Adrenal gland (tissue), 12 donors: ENCODE data around the gene CIBAR2. TPM values are rescaled to one million over a fixed set of nuclear protein-coding genes. Genes with fewer than 3 reads are reported as not detected.
A peak's percentile ranks its signal among the peaks of the same experiment; 100 is the strongest.

ENCODE experiments used
- DNase-seq, 7 donors: peaks; one replicate each; pipeline ENCODE4 v3.0.0-alpha.2; 2019 to 2020
- H3K27ac ChIP-seq, 5 donors: fragments of 200-600 bp; sonication (generic) in 4 of 5; 1 replicate in 3 of 5; 2 replicates in 2 of 5; pipeline versions ENCODE4 v1.5.1 to v1.8.0; 2016 to 2020; ENCODE audit warnings: mild to moderate bottlenecking in 1 of 5
- H3K27me3 ChIP-seq: fragments of 200-600 bp; 2 replicates; pipeline ENCODE4 v1.8.0; 2021
- H3K36me3 ChIP-seq, 2 donors: fragments of 200-600 bp; replicated peaks in 1 of 2; 1 replicate in 1 of 2; 2 replicates in 1 of 2; pipeline versions ENCODE4 v1.5.1 to v1.8.0; 2018 to 2022
- H3K4me1 ChIP-seq, 2 donors: fragments of 200-600 bp; replicated peaks in 1 of 2; 1 replicate in 1 of 2; 2 replicates in 1 of 2; pipeline versions ENCODE4 v1.5.1 to v1.8.0; 2018 to 2021
- H3K4me3 ChIP-seq, 4 donors: fragments of 200-600 bp; sonication (generic) in 3 of 4; one replicate each; pipeline ENCODE4 v1.5.1; 2016 to 2018
- H3K9me3 ChIP-seq, 3 donors: fragments of 200-600 bp; sonication (generic) in 1 of 3; replicated peaks in 1 of 3; 1 replicate in 2 of 3; 2 replicates in 1 of 3; pipeline versions ENCODE4 v1.5.1 to v1.8.0; 2016 to 2021
- CTCF ChIP-seq, 6 experiments: fragments of 450-650 bp in 4 of 6; fragments of 200-600 bp in 2 of 6; sonication (generic) in 1 of 6; IDR thresholded peaks; 1 replicate in 5 of 6; 2 replicates in 1 of 6; pipeline versions ENCODE4 v1.5.1 to v1.8.0; 2016 to 2021; ENCODE audit warnings: antibody characterized with exemption in 6 of 6, mild to moderate bottlenecking in 2 of 6, moderate library complexity in 1 of 6
- POLR2A ChIP-seq, 2 donors: fragments of 450-650 bp; IDR thresholded peaks; one replicate each; pipeline ENCODE4 v1.6.1; 2017; ENCODE audit warnings: antibody characterized with exemption in 2 of 2, mild to moderate bottlenecking in 2 of 2, moderate library complexity in 1 of 2
- WGBS, 4 donors: extraction: QIAGEN DNeasy Blood & Tissue Kit in 2 of 4; methylation state at CpG; one replicate each; pipeline versions ENCODE4 v1.1.5 to v1.1.7; 2013 to 2017; 5-methylcytosine and 5-hydroxymethylcytosine counted together
- intact Hi-C, 2 donors: fragments of 100-400 bp; cut with DNase I; formaldehyde crosslinking; loops; one replicate each; pipeline versions ENCODE4 v1.14.1 to v1.15.0; 2022 to 2023
- polyA plus RNA-seq, 3 donors: library from polyadenylated mRNA; stranded (reverse); fragments of 200-250 nt in 2 of 3; fragments of 350-450 nt in 1 of 3; fragmentation: Illumina TruSeq in 1 of 3; extraction: RNeasy Lipid Tissue Mini Kit (QIAGEN cat#74804) in 1 of 3; gene quantifications; one replicate each; pipeline ENCODE4 v1.2.3, GENCODE V29; 2013 to 2014
- total RNA-seq, 9 donors: library from RNA; depleted of rRNA in 4 of 9; stranded (reverse); fragments of >200 nt in 4 of 9; fragments of 120-200 nt in 1 of 9; fragmentation: NEBNext Ultra II Directional in 1 of 9; extraction: Animal tissue kit (Norgen Biotek cat#: 25700) in 1 of 9; gene quantifications; one replicate each; pipeline versions ENCODE4 v1.1.0 to v1.2.4, GENCODE V29; 2013 to 2023
- donor health status: healthy with polysubstance abuse.
- donor health status: Bipolar disorder and iron deficiency.
- donor health status: DM: yes; HTN: yes; CAD: no.
- donor health status: DM: no; HTN: no; CAD: no.
- donor health status: DM: no; HTN: no; CAD: no.
- donor health status: DM: yes; HTN: yes; CAD: no.

CIBAR2 gene
- total and polyA plus RNA-seq, 12 donors, result 0.17 to 2.6 (median 0.73) TPM; not detected in 4

GRCh38 chr16:85146922-85147651 lies 34.8 kb upstream of the CIBAR2 start:
- peak in 1 of 7 donors; percentile 45 for DNase-seq
- peak overlapping the region in 3 of 5 donors; percentile 3 to 84 (median 81) for H3K27ac ChIP-seq
- 27 to 50% (median 44%) methylated on average over 7 to 27 of the region's 27 CpGs for WGBS, 4 donors
- intact Hi-C loops, result no loop called here
- no peak for TF ChIP-seq POLR2A (IDR thresholded peaks at IDR 0.05)
- TF ChIP-seq CTCF (IDR thresholded peaks at IDR 0.05), result no peak
- H3K4me1 ChIP-seq, result peaks cover 3 to 38% of the 10 kb centered on the region in 2 donors
- no peak overlapping the region for H3K4me3 ChIP-seq
- H3K36me3 ChIP-seq, result no peaks in the 10 kb centered on the region
- H3K27me3 ChIP-seq, result no peaks in the 10 kb centered on the region
- H3K9me3 ChIP-seq, result no peaks in the 10 kb centered on the region

- Histone ChIP-seq H3K27me3 (no peaks in the 10 kb centered on the region), H3K27ac (peak overlapping the region in 3 of 5 donors; percentile 3 to 84 (median 81)), H3K36me3 (no peaks in the 10 kb centered on the region), H3K4me1 (peaks cover 3 to 31% of the 10 kb centered on the region in 2 donors), H3K9me3 (no peaks in the 10 kb centered on the region), H3K4me3 (no peak overlapping the region)
- no peak for DNase-seq
- intact Hi-C loops, result no loop called here
- TF ChIP-seq CTCF (IDR thresholded peaks at IDR 0.05), result no peak
- no peak for TF ChIP-seq POLR2A (IDR thresholded peaks at IDR 0.05)
- 77 to 98% (median 81%) methylated on average over 4 of the region's 4 CpGs for WGBS, 4 donors
Measured at GRCh38 chr16:85146532-85146797, 34.2 kb upstream of the CIBAR2 start.

- 71 to 87% (median 79%) methylated on average over 16 to 20 of the region's 20 CpGs for WGBS, 4 donors
- no peak for DNase-seq
- H3K4me1 ChIP-seq, result peaks cover 3 to 29% of the 10 kb centered on the region in 2 donors
- no peaks in the 10 kb centered on the region for H3K27me3 ChIP-seq
- no peaks in the 10 kb centered on the region for H3K9me3 ChIP-seq
- H3K27ac ChIP-seq, result peak overlapping the region in 2 of 5 donors; percentile 81 to 84
- TF ChIP-seq CTCF (IDR thresholded peaks at IDR 0.05) (no peak), POLR2A (IDR thresholded peaks at IDR 0.05) (no peak)
- intact Hi-C loops, result no loop called here
- no peaks in the 10 kb centered on the region for H3K36me3 ChIP-seq
- no peak overlapping the region for H3K4me3 ChIP-seq
Measured at GRCh38 chr16:85145734-85146531, 33.7 kb upstream of the CIBAR2 start.

- no peak for DNase-seq
- H3K4me3 ChIP-seq, result no peak overlapping the region
- intact Hi-C loops, result no loop called here
- no peak for TF ChIP-seq POLR2A (IDR thresholded peaks at IDR 0.05)
- TF ChIP-seq CTCF (IDR thresholded peaks at IDR 0.05), result no peak
- no peaks in the 10 kb centered on the region for H3K36me3 ChIP-seq
- H3K9me3 ChIP-seq, result no peaks in the 10 kb centered on the region
- peaks cover 3 to 29% of the 10 kb centered on the region in 2 donors for H3K4me1 ChIP-seq
- no peaks in the 10 kb centered on the region for H3K27me3 ChIP-seq
- H3K27ac ChIP-seq, result peak overlapping the region in 1 of 5 donors; percentile 84
- WGBS, 4 donors, result 94 to 98% (median 96%) methylated on average over 3 to 10 of the region's 10 CpGs
Measured at GRCh38 chr16:85145188-85145587, 32.9 kb upstream of the CIBAR2 start.
